Left renal pelvis (tissue), 4 donors: ENCODE results near the gene ADGRL4. TPM values are rescaled to one million over a fixed set of nuclear protein-coding genes. Genes with fewer than 3 reads are reported as not detected.
"Not testable (repeated sequence)": the region's sequence is repeated elsewhere in the genome, so short reads cannot be mapped to it uniquely, and the experiment has no call there.

Source experiments
- DNase-seq, 4 donors: peaks; one replicate each; pipeline ENCODE4 v3.0.0-alpha.2; 2013; ENCODE audit warnings: low read depth in 4 of 4, low spot score in 3 of 4
- polyA plus RNA-seq, 4 donors: library from polyadenylated mRNA; unstranded; fragments of 120-200 nt; gene quantifications; one replicate each; pipeline ENCODE4 v1.2.1, GENCODE V29; 2013; ENCODE audit not compliant: insufficient read length in 4 of 4

ADGRL4 gene
- 10 to 100 TPM; 18.6 to 29.0 (median 22.8) TPM for polyA plus RNA-seq

GRCh38 chr1:79006564-79006963 lies at the start of gene ADGRL4:
Gene ADGRL4 (minus strand): TSS chr1:79006730. CDS start chr1:79006654, 76 bp downstream.
- DNase-seq, result peak in 1 of 4 donors; percentile 14

- no peak for DNase-seq
These were observed 49.3 kb upstream of the ADGRL4 start for GRCh38 chr1:79055856-79056255.

- DNase-seq, result no peak
These were observed 46.4 kb upstream of the ADGRL4 start for GRCh38 chr1:79052829-79053449.

- DNase-seq, result no peak
These were observed 38.6 kb upstream of the ADGRL4 start for GRCh38 chr1:79044974-79045650.

- DNase-seq, result no peak
These were observed 37.0 kb upstream of the ADGRL4 start for GRCh38 chr1:79043506-79043905.

- DNase-seq, result no peak
These were observed 36.0 kb upstream of the ADGRL4 start for GRCh38 chr1:79042539-79042938.

- DNase-seq, result no peak
These were observed 35.6 kb upstream of the ADGRL4 start for GRCh38 chr1:79042117-79042516.

GRCh38 chr1:79041666-79042065 lies 35.1 kb upstream of the ADGRL4 start:
- no peak for DNase-seq

GRCh38 chr1:79040424-79041082 lies 34.0 kb upstream of the ADGRL4 start:
- no peak for DNase-seq

GRCh38 chr1:79037085-79037484 lies 30.6 kb upstream of the ADGRL4 start:
- DNase-seq, result no peak

GRCh38 chr1:79012500-79012899 lies 6.0 kb upstream of the ADGRL4 start:
- DNase-seq, result no peak

- no peak for DNase-seq
These were observed 4.1 kb upstream of the ADGRL4 start for GRCh38 chr1:79010589-79010988.

- DNase-seq, result no peak
These were observed 585 bp downstream of the ADGRL4 start for GRCh38 chr1:79005945-79006344.

- DNase-seq, result no peak
These were observed 1.6 kb downstream of the ADGRL4 start for GRCh38 chr1:79004916-79005315.

- DNase-seq, result no peak
These were observed 9.7 kb downstream of the ADGRL4 start for GRCh38 chr1:78996791-78997190.

- DNase-seq, result no peak
These were observed 19.5 kb downstream of the ADGRL4 start for GRCh38 chr1:78987042-78987441.

- DNase-seq, result no peak
These were observed 26.0 kb downstream of the ADGRL4 start for GRCh38 chr1:78980511-78980910.

- DNase-seq, result no peak
These were observed 33.8 kb downstream of the ADGRL4 start for GRCh38 chr1:78972723-78973122.

- DNase-seq, result not testable (repeated sequence)
These were observed 39.4 kb downstream of the ADGRL4 start for GRCh38 chr1:78967091-78967490.

GRCh38 chr1:78958711-78959110 lies 47.8 kb downstream of the ADGRL4 start:
- no peak for DNase-seq

GRCh38 chr1:78950826-78951225 lies 55.7 kb downstream of the ADGRL4 start:
- no peak for DNase-seq

- no peak for DNase-seq
These were observed 57.3 kb downstream of the ADGRL4 start for GRCh38 chr1:78949227-78949626.
